Measurements from ENCODE around the gene TMEM235.

The TMEM235 gene

GRCh38 chr17:78230996-78231935 is at the start of gene TMEM235:
TSS of gene TMEM235 (plus strand) at chr17:78231631. CDS start at chr17:78232024, 393 bp downstream.
- DNase-seq (ENCODE audit: low spot score) = no peak

- no peak for DNase-seq (ENCODE audit: low spot score)
Observed at GRCh38 chr17:78182504-78182903, 48.9 kb upstream of the TMEM235 start.

GRCh38 chr17:78183916-78184315 is 47.5 kb upstream of the TMEM235 start:
- DNase-seq (ENCODE audit: low spot score) = no peak

GRCh38 chr17:78184351-78184750 is 47.1 kb upstream of the TMEM235 start:
- no peak for DNase-seq (ENCODE audit: low spot score)

- DNase-seq (ENCODE audit: low spot score) = no peak
Observed at GRCh38 chr17:78184868-78185267, 46.6 kb upstream of the TMEM235 start.

GRCh38 chr17:78185981-78186691 is 45.3 kb upstream of the TMEM235 start:
- DNase-seq (ENCODE audit: low spot score) = no peak

- peak; percentile 96 for DNase-seq (ENCODE audit: low spot score)
Observed at GRCh38 chr17:78186692-78187595, 44.5 kb upstream of the TMEM235 start, which contains the start of the genes AFMID and TK1. TSS of gene AFMID (plus strand) at chr17:78187362. CDS start at chr17:78187371, 9 bp downstream. TSS of gene TK1 (minus strand) at chr17:78187052. CDS start at chr17:78186994, 58 bp downstream.

- no peak for DNase-seq (ENCODE audit: low spot score)
Observed at GRCh38 chr17:78196716-78197115, 34.7 kb upstream of the TMEM235 start.

GRCh38 chr17:78197147-78197832 is 34.1 kb upstream of the TMEM235 start:
- peak; percentile 75 for DNase-seq (ENCODE audit: low spot score)

- DNase-seq (ENCODE audit: low spot score) = no peak
Observed at GRCh38 chr17:78200451-78200850, 31.0 kb upstream of the TMEM235 start.

- DNase-seq (ENCODE audit: low spot score) = no peak
Observed at GRCh38 chr17:78202666-78203065, 28.8 kb upstream of the TMEM235 start.

GRCh38 chr17:78204387-78205123 is 26.9 kb upstream of the TMEM235 start:
- DNase-seq (ENCODE audit: low spot score) = no peak

GRCh38 chr17:78205124-78205775 is 26.2 kb upstream of the TMEM235 start:
- DNase-seq (ENCODE audit: low spot score) = no peak

GRCh38 chr17:78206298-78206697 is 25.1 kb upstream of the TMEM235 start:
- DNase-seq (ENCODE audit: low spot score) = no peak

- DNase-seq (ENCODE audit: low spot score) = peak; percentile 85
Observed at GRCh38 chr17:78208486-78208885, 22.9 kb upstream of the TMEM235 start.

- no peak for DNase-seq (ENCODE audit: low spot score)
Observed at GRCh38 chr17:78210111-78210510, 21.3 kb upstream of the TMEM235 start.

GRCh38 chr17:78211032-78211431 is 20.4 kb upstream of the TMEM235 start:
- no peak for DNase-seq (ENCODE audit: low spot score)

GRCh38 chr17:78214016-78214705 is 17.3 kb upstream of the TMEM235 start, which contains the start of gene BIRC5:
TSS of gene BIRC5 (plus strand) at chr17:78214253. CDS start at chr17:78214317, 64 bp downstream.
- DNase-seq (ENCODE audit: low spot score) = peak; percentile 75

GRCh38 chr17:78214706-78215061 is 16.7 kb upstream of the TMEM235 start:
- no peak for DNase-seq (ENCODE audit: low spot score)

Data from pons (tissue), 1 donor.